Stimulated activated naive B cell treated with anti-CD40 and anti-IgM and Interleukin-4, amounts not matched to agents 10 μg/mL and 1 μg/mL and 100 μg/mL, for 72 hours (primary cell): ENCODE results near the gene CRB2.

Source experiments
- ATAC-seq, 2 donors: fragments of 150-1000 bp; cut with Tn5 transposase; replicated peaks; 2 replicates each; pipeline ENCODE4 v1.10.0; 2021; ENCODE audit warnings: moderate library complexity in 1 of 2
- DNase-seq: peaks from one replicate; pipeline ENCODE4 v3.0.0; 2021
- H3K27ac Mint-ChIP-seq: one replicate; pipeline ENCODE4 v1.8.0; 2022; ENCODE audit warnings: mild to moderate bottlenecking, mixed read lengths
- H3K27me3 Mint-ChIP-seq, 2 donors: one replicate each; pipeline ENCODE4 v1.8.0; 2022; ENCODE audit warnings: mixed read lengths in 2 of 2
- H3K36me3 Mint-ChIP-seq, 2 donors: one replicate each; pipeline ENCODE4 v1.8.0; 2022; ENCODE audit warnings: mixed read lengths in 2 of 2, mild to moderate bottlenecking in 1 of 2
- H3K4me1 Mint-ChIP-seq, 2 donors: one replicate each; pipeline ENCODE4 v1.8.0; 2022; ENCODE audit warnings: mixed read lengths in 2 of 2, mild to moderate bottlenecking in 1 of 2
- H3K4me3 Mint-ChIP-seq, 2 donors: one replicate each; pipeline ENCODE4 v1.8.0; 2022; ENCODE audit warnings: mild to moderate bottlenecking in 2 of 2, mixed read lengths in 2 of 2, moderate library complexity in 1 of 2
- H3K9me3 Mint-ChIP-seq, 2 donors: one replicate each; pipeline ENCODE4 v1.8.0; 2022; ENCODE audit warnings: mixed read lengths in 2 of 2, mild to moderate bottlenecking in 1 of 2

CRB2 gene

GRCh38 chr9:123347289-123348060 is 8.5 kb upstream of the CRB2 start:
- no peaks in the 10 kb centered on the region for H3K9me3 Mint-ChIP-seq
- no peak overlapping the region for H3K27ac Mint-ChIP-seq
- no peak for ATAC-seq
- DNase-seq: no peak
- no peak overlapping the region for H3K4me3 Mint-ChIP-seq
- peaks cover 19 to 27% of the 10 kb centered on the region in 2 donors for H3K4me1 Mint-ChIP-seq
- H3K27me3 Mint-ChIP-seq: peaks cover 0 to 1% of the 10 kb centered on the region in 2 donors
- H3K36me3 Mint-ChIP-seq: peaks cover 35 to 36% of the 10 kb centered on the region in 2 donors

GRCh38 chr9:123348317-123348992 is 7.5 kb upstream of the CRB2 start:
- Mint-ChIP-seq H3K36me3 (peaks cover 42 to 45% of the 10 kb centered on the region in 2 donors), H3K4me1 (peaks cover 22 to 31% of the 10 kb centered on the region in 2 donors), H3K9me3 (no peaks in the 10 kb centered on the region), H3K4me3 (no peak overlapping the region), H3K27ac (no peak overlapping the region), H3K27me3 (peaks cover 0 to 5% of the 10 kb centered on the region in 2 donors)
- ATAC-seq (no peak), DNase-seq (no peak)

- ATAC-seq (no peak), DNase-seq (no peak)
- Mint-ChIP-seq H3K36me3 (peaks cover 43 to 45% of the 10 kb centered on the region in 2 donors), H3K4me3 (no peak overlapping the region), H3K9me3 (no peaks in the 10 kb centered on the region), H3K4me1 (peaks cover 24 to 34% of the 10 kb centered on the region in 2 donors), H3K27ac (no peak overlapping the region), H3K27me3 (peaks cover 0 to 5% of the 10 kb centered on the region in 2 donors)
These were observed 7.0 kb upstream of the CRB2 start for GRCh38 chr9:123349033-123349432.

GRCh38 chr9:123349691-123350480 is 6.1 kb upstream of the CRB2 start:
- Mint-ChIP-seq H3K4me3 (peak overlapping the region in 1 of 2 donors; percentile 31), H3K9me3 (no peaks in the 10 kb centered on the region), H3K36me3 (peaks cover 43 to 45% of the 10 kb centered on the region in 2 donors), H3K27ac (no peak overlapping the region), H3K4me1 (peaks cover 22 to 38% of the 10 kb centered on the region in 2 donors), H3K27me3 (peaks cover 0 to 5% of the 10 kb centered on the region in 2 donors)
- DNase-seq: peak; percentile 64
- peak; percentile 83 to 85 for ATAC-seq

- no peak overlapping the region for H3K4me3 Mint-ChIP-seq
These were observed 5.2 kb upstream of the CRB2 start for GRCh38 chr9:123350590-123351310.

GRCh38 chr9:123353041-123353440 is 3.0 kb upstream of the CRB2 start:
- DNase-seq: no peak
- Mint-ChIP-seq H3K4me3 (peak overlapping the region in 1 of 2 donors; percentile 37), H3K27ac (no peak overlapping the region), H3K9me3 (no peaks in the 10 kb centered on the region), H3K36me3 (peaks cover 55% of the 10 kb centered on the region in 2 donors), H3K27me3 (peaks cover 0 to 5% of the 10 kb centered on the region in 2 donors), H3K4me1 (peaks cover 22 to 53% of the 10 kb centered on the region in 2 donors)
- no peak for ATAC-seq

More at GRCh38 chr9:123350590-123351310, 5.2 kb upstream of the CRB2 start:
- Mint-ChIP-seq H3K9me3 (no peaks in the 10 kb centered on the region), H3K27ac (peak overlapping the region; percentile 14), H3K27me3 (peaks cover 0 to 5% of the 10 kb centered on the region in 2 donors), H3K4me1 (peaks cover 20 to 44% of the 10 kb centered on the region in 2 donors), H3K36me3 (peaks cover 48 to 49% of the 10 kb centered on the region in 2 donors)
- no peak for ATAC-seq
- DNase-seq: no peak

- Mint-ChIP-seq H3K36me3 (peaks cover 61 to 65% of the 10 kb centered on the region in 2 donors), H3K27me3 (peaks cover 0 to 5% of the 10 kb centered on the region in 2 donors), H3K27ac (no peak overlapping the region), H3K4me1 (peaks cover 24 to 63% of the 10 kb centered on the region in 2 donors), H3K4me3 (peak overlapping the region in 1 of 2 donors; percentile 40), H3K9me3 (no peaks in the 10 kb centered on the region)
- DNase-seq: peak; percentile 44
- peak; percentile 79 to 81 for ATAC-seq
These were observed 1.9 kb upstream of the CRB2 start for GRCh38 chr9:123353984-123354591.

- no peaks in the 10 kb centered on the region for H3K9me3 Mint-ChIP-seq
- H3K36me3 Mint-ChIP-seq: peaks cover 64 to 71% of the 10 kb centered on the region in 2 donors
- ATAC-seq (no peak), DNase-seq (no peak)
- no peak overlapping the region for H3K4me3 Mint-ChIP-seq
- peaks cover 23 to 68% of the 10 kb centered on the region in 2 donors for H3K4me1 Mint-ChIP-seq
- H3K27ac Mint-ChIP-seq: peak overlapping the region; percentile 62
- H3K27me3 Mint-ChIP-seq: peaks cover 0 to 5% of the 10 kb centered on the region in 2 donors
These were observed 1.0 kb upstream of the CRB2 start for GRCh38 chr9:123354806-123355508.

GRCh38 chr9:123356851-123357742 is 1.1 kb downstream of the CRB2 start:
- ATAC-seq: no peak
- H3K27me3 Mint-ChIP-seq: peaks cover 0 to 5% of the 10 kb centered on the region in 2 donors

GRCh38 chr9:123357743-123358059 is 1.7 kb downstream of the CRB2 start:
- H3K4me3 Mint-ChIP-seq: no peak overlapping the region
- H3K36me3 Mint-ChIP-seq: peaks cover 52 to 67% of the 10 kb centered on the region in 2 donors
- H3K27ac Mint-ChIP-seq: no peak overlapping the region
- H3K27me3 Mint-ChIP-seq: peaks cover 0 to 1% of the 10 kb centered on the region in 2 donors
- ATAC-seq (no peak), DNase-seq (no peak)
- no peaks in the 10 kb centered on the region for H3K9me3 Mint-ChIP-seq
- H3K4me1 Mint-ChIP-seq: peaks cover 12 to 49% of the 10 kb centered on the region in 2 donors

More at GRCh38 chr9:123356851-123357742, 1.1 kb downstream of the CRB2 start:
- no peaks in the 10 kb centered on the region for H3K9me3 Mint-ChIP-seq
- no peak for DNase-seq
- H3K36me3 Mint-ChIP-seq: peaks cover 57 to 68% of the 10 kb centered on the region in 2 donors
- no peak overlapping the region for H3K4me3 Mint-ChIP-seq
- no peak overlapping the region for H3K27ac Mint-ChIP-seq
- peaks cover 16 to 55% of the 10 kb centered on the region in 2 donors for H3K4me1 Mint-ChIP-seq

GRCh38 chr9:123358181-123358905 is 2.3 kb downstream of the CRB2 start:
- Mint-ChIP-seq H3K27me3 (no peaks in the 10 kb centered on the region), H3K27ac (no peak overlapping the region), H3K9me3 (no peaks in the 10 kb centered on the region), H3K4me1 (peaks cover 10 to 43% of the 10 kb centered on the region in 2 donors), H3K36me3 (peaks cover 47 to 67% of the 10 kb centered on the region in 2 donors), H3K4me3 (no peak overlapping the region)
- ATAC-seq (no peak), DNase-seq (no peak)
